Activated naive CD4-positive, alpha-beta T cell treated with anti-CD3 and anti-CD28 coated beads, Interleukin-2, amount 50 U/mL, for 72 hours (primary cell): ENCODE measurements around the gene PPM1H. TPM values are rescaled to one million over a fixed set of nuclear protein-coding genes. Genes with fewer than 3 reads are reported as not detected.

Experiments
- ATAC-seq, 2 donors: fragments of 150-1000 bp; cut with Tn5 transposase; 2 replicates each; pipeline ENCODE4 v1.10.0; 2021; ENCODE audit warnings: mild to moderate bottlenecking in 2 of 2, moderate library complexity in 2 of 2
- DNase-seq, 2 donors: peaks; one replicate each; pipeline ENCODE4 v3.0.0; 2021 to 2022; ENCODE audit warnings: low spot score in 2 of 2
- H3K27ac Mint-ChIP-seq, 2 donors: one replicate each; pipeline ENCODE4 v1.8.0; 2022; ENCODE audit warnings: mild to moderate bottlenecking in 2 of 2, mixed read lengths in 2 of 2
- H3K36me3 Mint-ChIP-seq, 2 donors: one replicate each; pipeline ENCODE4 v1.8.0; 2022; ENCODE audit warnings: mixed read lengths in 2 of 2
- H3K9me3 Mint-ChIP-seq, 2 donors: one replicate each; pipeline ENCODE4 v1.8.0; 2022; ENCODE audit warnings: mixed read lengths in 2 of 2
- total RNA-seq, 2 donors: library from RNA; stranded (reverse); gene quantifications; one replicate each; pipeline ENCODE4 v1.2.3, GENCODE V29; 2022

PPM1H gene
- total RNA-seq, 2 donors from 2014 or later: 0.18 TPM; not detected in 1

GRCh38 chr12:62604373-62604772, 330.6 kb downstream of the PPM1H start:
- H3K27ac Mint-ChIP-seq: peak overlapping the region; percentile 92 to 99
- no peaks in the 10 kb centered on the region for H3K9me3 Mint-ChIP-seq
- DNase-seq (no peak), ATAC-seq (no peak)
- peaks cover 0 to 12% of the 10 kb centered on the region in 2 donors for H3K36me3 Mint-ChIP-seq

DNA sequence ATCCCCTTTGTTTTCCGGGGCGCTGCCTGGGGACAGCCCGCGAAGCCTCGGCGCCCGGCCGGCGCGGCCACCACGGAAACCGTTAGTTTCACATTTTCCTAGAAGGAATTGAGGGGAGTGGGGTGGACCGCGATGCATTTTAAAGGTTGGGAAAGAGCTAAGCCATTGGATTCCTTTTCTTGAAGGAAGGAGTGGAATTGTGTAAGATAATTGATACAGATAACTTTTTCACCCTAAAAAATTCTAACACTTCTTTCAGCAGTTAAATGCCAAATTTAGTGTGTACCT, 331.2 kb downstream of the PPM1H start:
- DNase-seq (no peak), ATAC-seq (no peak)

GRCh38 chr12:62603061-62603810, 331.7 kb downstream of the PPM1H start:
- ATAC-seq: peak; percentile 76 to 80

More for the DNA sequence above, 331.2 kb downstream of the PPM1H start:
- H3K27ac Mint-ChIP-seq: peak overlapping the region; percentile 92 to 99
- peaks cover 0 to 12% of the 10 kb centered on the region in 2 donors for H3K36me3 Mint-ChIP-seq
- H3K9me3 Mint-ChIP-seq: no peaks in the 10 kb centered on the region

GRCh38 chr12:62602255-62603060, 332.5 kb downstream of the PPM1H start:
- Mint-ChIP-seq H3K27ac (peak overlapping the region; percentile 99), H3K9me3 (no peaks in the 10 kb centered on the region), H3K36me3 (peaks cover 0 to 12% of the 10 kb centered on the region in 2 donors)
- DNase-seq (peak; percentile 80 to 92), ATAC-seq (peak; percentile 71 to 74)

More at GRCh38 chr12:62603061-62603810, 331.7 kb downstream of the PPM1H start:
- peaks cover 0 to 12% of the 10 kb centered on the region in 2 donors for H3K36me3 Mint-ChIP-seq
- H3K27ac Mint-ChIP-seq: peak overlapping the region; percentile 99
- DNase-seq: peak; percentile 76 to 82
- H3K9me3 Mint-ChIP-seq: no peaks in the 10 kb centered on the region

GRCh38 chr12:62601765-62602164, 333.2 kb downstream of the PPM1H start:
- Mint-ChIP-seq H3K9me3 (no peaks in the 10 kb centered on the region), H3K27ac (peak overlapping the region; percentile 31 to 99), H3K36me3 (peaks cover 0 to 12% of the 10 kb centered on the region in 2 donors)
- ATAC-seq (no peak), DNase-seq (no peak)

- peaks cover 0 to 7% of the 10 kb centered on the region in 2 donors for H3K36me3 Mint-ChIP-seq
- DNase-seq (no peak), ATAC-seq (no peak)
- H3K27ac Mint-ChIP-seq: no peak overlapping the region
- H3K9me3 Mint-ChIP-seq: no peaks in the 10 kb centered on the region
These were observed 335.0 kb downstream of the PPM1H start for GRCh38 chr12:62599854-62600437.

GRCh38 chr12:62598846-62599245, 336.1 kb downstream of the PPM1H start:
- Mint-ChIP-seq H3K9me3 (no peaks in the 10 kb centered on the region), H3K27ac (no peak overlapping the region), H3K36me3 (no peaks in the 10 kb centered on the region)
- no peak for DNase-seq
- ATAC-seq: no peak

- no peak for ATAC-seq
- Mint-ChIP-seq H3K9me3 (no peaks in the 10 kb centered on the region), H3K27ac (no peak overlapping the region), H3K36me3 (no peaks in the 10 kb centered on the region)
- DNase-seq: no peak
These were observed 337.7 kb downstream of the PPM1H start for GRCh38 chr12:62597253-62597652.

Other genes starting within 250 kb of the PPM1H start
- gene AVPR1A, start 216.1 kb upstream of the PPM1H start, total RNA-seq: not detected